ENCODE measurements around the gene UGT1A6.
"Not testable (repeated sequence)": the region's sequence is repeated elsewhere in the genome, so short reads cannot be mapped to it uniquely, and the experiment has no call there.

The UGT1A6 gene

GRCh38 chr2:233699424-233700027 lies 6.8 kb downstream of the UGT1A6 start:
- Histone ChIP-seq H2BK120ac (ENCODE audit: low read depth, low read length) (peak overlapping the region; percentile 36), H3K27ac (ENCODE audit: low read depth, low read length) (no peak overlapping the region), H3K4ac (ENCODE audit: low read depth, low read length) (no peak overlapping the region), H3K79me1 (ENCODE audit: low read length) (no peaks in the 10 kb centered on the region), H3K4me3 (ENCODE audit: low read length) (no peak overlapping the region), H3K9ac (ENCODE audit: low read length) (no peak overlapping the region), H3K18ac (ENCODE audit: low read length) (peak overlapping the region; percentile 70), H3K4me2 (ENCODE audit: low read length) (no peak overlapping the region), H2AK5ac (ENCODE audit: low read length) (no peak overlapping the region), H2BK5ac (ENCODE audit: low read length) (no peak overlapping the region), H3K27me3 (ENCODE audit: insufficient read depth, low read length, poor library complexity) (no peaks in the 10 kb centered on the region), H4K8ac (ENCODE audit: low read depth, low read length) (no peak overlapping the region), H3K4me1 (ENCODE audit: control insufficient read depth, low read depth, low read length) (no peaks in the 10 kb centered on the region), H3K79me2 (ENCODE audit: control insufficient read depth, insufficient read depth, low read length) (no peaks in the 10 kb centered on the region), H3K56ac (ENCODE audit: low read length) (no peak overlapping the region), H2BK15ac (replicated peaks; ENCODE audit: low read depth) (no peak overlapping the region), H3K23ac (ENCODE audit: low read length) (no peak overlapping the region), H4K5ac (ENCODE audit: low read length) (no peak overlapping the region), H3K36me3 (ENCODE audit: control insufficient read depth, insufficient read depth, low read length) (no peaks in the 10 kb centered on the region)
- no peak for DNase-seq
- no CpG with 5 or more reads among the region's 8 CpGs for WGBS (ENCODE audit: extremely low coverage, insufficient coverage, low lambda C conversion rate)

DNA sequence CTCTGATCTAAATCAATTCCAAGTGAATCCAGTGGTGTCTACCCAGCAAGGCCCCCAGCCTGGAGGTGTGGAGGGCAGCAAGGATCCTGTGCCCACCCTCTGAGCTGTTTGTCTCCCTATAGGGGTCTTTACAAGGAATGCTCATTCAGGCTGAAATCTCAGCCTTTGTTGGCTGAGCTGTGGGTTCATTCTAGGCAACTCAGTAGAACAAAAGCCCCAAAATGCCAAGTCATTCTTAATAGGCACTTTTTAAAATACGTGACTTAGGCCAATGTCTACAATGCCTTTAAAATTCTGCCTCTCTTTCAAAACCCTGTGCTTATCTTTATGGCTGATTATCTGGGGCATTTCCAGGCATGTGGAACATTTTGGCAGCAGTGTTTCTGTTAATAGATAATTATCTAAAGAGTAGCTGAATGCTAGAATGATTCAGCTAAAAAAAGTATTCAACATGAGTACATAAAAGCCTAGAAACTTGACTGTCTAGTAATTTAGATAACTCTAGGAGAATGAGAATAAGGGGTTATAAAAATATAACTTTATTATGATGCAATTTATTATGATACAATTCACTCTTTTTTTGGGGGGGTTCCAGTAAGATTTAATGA lies 7.4 kb downstream of the UGT1A6 start:
- Histone ChIP-seq H3K27me3 (ENCODE audit: insufficient read depth, low read length, poor library complexity) (no peaks in the 10 kb centered on the region), H3K4me1 (ENCODE audit: control insufficient read depth, low read depth, low read length) (no peaks in the 10 kb centered on the region), H3K18ac (ENCODE audit: low read length) (peak overlapping the region; percentile 70)

GRCh38 chr2:233700842-233701241 lies 8.2 kb downstream of the UGT1A6 start:
- not testable (repeated sequence) for H2BK5ac ChIP-seq (ENCODE audit: low read length); H3K27ac ChIP-seq (ENCODE audit: low read depth, low read length); H3K4me1 ChIP-seq (ENCODE audit: control insufficient read depth, low read depth, low read length); H2AK5ac ChIP-seq (ENCODE audit: low read length); H3K36me3 ChIP-seq (ENCODE audit: control insufficient read depth, insufficient read depth, low read length); H4K8ac ChIP-seq (ENCODE audit: low read depth, low read length); H2BK15ac ChIP-seq (replicated peaks; ENCODE audit: low read depth); H3K56ac ChIP-seq (ENCODE audit: low read length); DNase-seq; H3K27me3 ChIP-seq (ENCODE audit: insufficient read depth, low read length, poor library complexity); H3K4ac ChIP-seq (ENCODE audit: low read depth, low read length); H3K9ac ChIP-seq (ENCODE audit: low read length); H3K79me2 ChIP-seq (ENCODE audit: control insufficient read depth, insufficient read depth, low read length); H3K18ac ChIP-seq (ENCODE audit: low read length); H3K4me3 ChIP-seq (ENCODE audit: low read length); H4K5ac ChIP-seq (ENCODE audit: low read length); H3K23ac ChIP-seq (ENCODE audit: low read length); H3K4me2 ChIP-seq (ENCODE audit: low read length); H2BK120ac ChIP-seq (ENCODE audit: low read depth, low read length); H3K79me1 ChIP-seq (ENCODE audit: low read length)
- WGBS (ENCODE audit: extremely low coverage, insufficient coverage, low lambda C conversion rate): no CpG with 5 or more reads among the region's 5 CpGs

More for the DNA sequence above, 7.4 kb downstream of the UGT1A6 start:
- Histone ChIP-seq H3K79me1 (ENCODE audit: low read length) (no peaks in the 10 kb centered on the region), H3K4me2 (ENCODE audit: low read length) (no peak overlapping the region), H3K23ac (ENCODE audit: low read length) (no peak overlapping the region), H3K4me3 (ENCODE audit: low read length) (no peak overlapping the region), H3K36me3 (ENCODE audit: control insufficient read depth, insufficient read depth, low read length) (no peaks in the 10 kb centered on the region), H3K4ac (ENCODE audit: low read depth, low read length) (no peak overlapping the region), H3K56ac (ENCODE audit: low read length) (no peak overlapping the region), H2BK120ac (ENCODE audit: low read depth, low read length) (peak overlapping the region; percentile 36), H4K5ac (ENCODE audit: low read length) (no peak overlapping the region), H2AK5ac (ENCODE audit: low read length) (no peak overlapping the region), H4K8ac (ENCODE audit: low read depth, low read length) (no peak overlapping the region), H3K79me2 (ENCODE audit: control insufficient read depth, insufficient read depth, low read length) (no peaks in the 10 kb centered on the region), H3K27ac (ENCODE audit: low read depth, low read length) (no peak overlapping the region), H2BK15ac (replicated peaks; ENCODE audit: low read depth) (no peak overlapping the region), H2BK5ac (ENCODE audit: low read length) (no peak overlapping the region), H3K9ac (ENCODE audit: low read length) (no peak overlapping the region)
- WGBS (ENCODE audit: extremely low coverage, insufficient coverage, low lambda C conversion rate): no CpG with 5 or more reads among the region's 1 CpG
- peak; percentile 51 for DNase-seq

DNA sequence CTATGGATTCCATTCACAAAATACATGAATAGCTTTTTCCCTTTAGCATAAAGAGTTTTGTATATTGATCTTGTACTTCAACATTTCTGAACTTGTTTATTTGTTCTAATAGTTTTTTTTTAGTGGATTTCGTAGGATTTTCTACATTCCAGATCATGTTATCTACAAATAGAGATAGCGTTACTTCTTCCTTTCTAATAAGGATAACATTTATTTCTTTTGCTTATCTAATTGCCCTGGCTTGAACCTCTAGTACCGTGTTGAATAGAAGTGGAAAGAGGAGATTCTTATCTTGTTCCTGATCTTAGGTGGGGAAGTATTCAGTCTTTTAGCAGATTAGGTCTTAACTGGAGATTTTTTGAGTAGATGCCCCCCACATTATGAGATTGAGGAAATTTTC lies 9.5 kb downstream of the UGT1A6 start:
- no peak overlapping the region for H3K56ac ChIP-seq (ENCODE audit: low read length)
- H2BK5ac ChIP-seq (ENCODE audit: low read length): no peak overlapping the region

GRCh38 chr2:233705911-233706506 lies 13.3 kb downstream of the UGT1A6 start:
- H3K9ac ChIP-seq (ENCODE audit: low read length): no peak overlapping the region
- no peaks in the 10 kb centered on the region for H3K79me1 ChIP-seq (ENCODE audit: low read length)
- no peak overlapping the region for H4K8ac ChIP-seq (ENCODE audit: low read depth, low read length)

More for the DNA sequence above, 9.5 kb downstream of the UGT1A6 start:
- Histone ChIP-seq H2BK120ac (ENCODE audit: low read depth, low read length) (no peak overlapping the region), H3K27ac (ENCODE audit: low read depth, low read length) (no peak overlapping the region), H3K4me3 (ENCODE audit: low read length) (no peak overlapping the region), H3K4me1 (ENCODE audit: control insufficient read depth, low read depth, low read length) (no peaks in the 10 kb centered on the region), H3K4ac (ENCODE audit: low read depth, low read length) (no peak overlapping the region), H3K18ac (ENCODE audit: low read length) (no peak overlapping the region), H2AK5ac (ENCODE audit: low read length) (no peak overlapping the region), H4K5ac (ENCODE audit: low read length) (no peak overlapping the region), H2BK15ac (replicated peaks; ENCODE audit: low read depth) (no peak overlapping the region), H3K79me1 (ENCODE audit: low read length) (no peaks in the 10 kb centered on the region), H3K23ac (ENCODE audit: low read length) (no peak overlapping the region), H3K36me3 (ENCODE audit: control insufficient read depth, insufficient read depth, low read length) (no peaks in the 10 kb centered on the region), H4K8ac (ENCODE audit: low read depth, low read length) (no peak overlapping the region), H3K27me3 (ENCODE audit: insufficient read depth, low read length, poor library complexity) (no peaks in the 10 kb centered on the region), H3K9ac (ENCODE audit: low read length) (no peak overlapping the region), H3K79me2 (ENCODE audit: control insufficient read depth, insufficient read depth, low read length) (no peaks in the 10 kb centered on the region), H3K4me2 (ENCODE audit: low read length) (no peak overlapping the region)
- DNase-seq: peak; percentile 12
- no CpG with 5 or more reads among the region's 3 CpGs for WGBS (ENCODE audit: extremely low coverage, insufficient coverage, low lambda C conversion rate)

More at GRCh38 chr2:233705911-233706506, 13.3 kb downstream of the UGT1A6 start:
- Histone ChIP-seq H3K4me1 (ENCODE audit: control insufficient read depth, low read depth, low read length) (no peaks in the 10 kb centered on the region), H3K36me3 (ENCODE audit: control insufficient read depth, insufficient read depth, low read length) (no peaks in the 10 kb centered on the region), H3K4me2 (ENCODE audit: low read length) (no peak overlapping the region), H4K5ac (ENCODE audit: low read length) (no peak overlapping the region), H3K56ac (ENCODE audit: low read length) (no peak overlapping the region), H3K18ac (ENCODE audit: low read length) (no peak overlapping the region), H2BK15ac (replicated peaks; ENCODE audit: low read depth) (no peak overlapping the region), H3K23ac (ENCODE audit: low read length) (no peak overlapping the region), H2BK120ac (ENCODE audit: low read depth, low read length) (no peak overlapping the region), H3K27ac (ENCODE audit: low read depth, low read length) (no peak overlapping the region), H2AK5ac (ENCODE audit: low read length) (no peak overlapping the region), H3K4ac (ENCODE audit: low read depth, low read length) (no peak overlapping the region), H3K79me2 (ENCODE audit: control insufficient read depth, insufficient read depth, low read length) (no peaks in the 10 kb centered on the region), H2BK5ac (ENCODE audit: low read length) (no peak overlapping the region), H3K4me3 (ENCODE audit: low read length) (no peak overlapping the region), H3K27me3 (ENCODE audit: insufficient read depth, low read length, poor library complexity) (no peaks in the 10 kb centered on the region)
- no CpG with 5 or more reads among the region's 4 CpGs for whole genome bisulfite sequencing (ENCODE audit: extremely low coverage, insufficient coverage, low lambda C conversion rate)
- no peak for DNase-seq

Measured in mesendoderm (in vitro differentiated cells).